Measurements from ENCODE around the gene SMTNL1.

DNA sequence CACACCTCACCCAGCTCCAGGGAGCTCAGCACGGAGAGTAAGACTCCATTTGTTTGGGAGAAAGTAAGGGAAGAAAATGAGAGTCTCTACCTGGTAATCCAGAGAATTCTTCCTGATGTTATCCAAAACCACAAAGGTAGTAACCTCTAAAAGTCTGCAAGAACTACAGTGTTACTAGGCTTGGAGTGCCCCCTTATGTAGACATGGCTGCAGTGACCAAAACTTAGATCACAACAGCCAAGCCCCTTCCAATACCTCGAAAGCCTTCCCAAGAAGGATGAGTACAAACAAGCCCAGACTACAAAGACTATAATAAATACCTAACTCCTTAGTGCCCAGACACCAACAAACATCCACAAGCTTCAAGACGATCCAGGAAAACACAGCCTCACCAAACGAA, 25.2 kb downstream of the SMTNL1 start:
- TF ChIP-seq, protein P1, sequence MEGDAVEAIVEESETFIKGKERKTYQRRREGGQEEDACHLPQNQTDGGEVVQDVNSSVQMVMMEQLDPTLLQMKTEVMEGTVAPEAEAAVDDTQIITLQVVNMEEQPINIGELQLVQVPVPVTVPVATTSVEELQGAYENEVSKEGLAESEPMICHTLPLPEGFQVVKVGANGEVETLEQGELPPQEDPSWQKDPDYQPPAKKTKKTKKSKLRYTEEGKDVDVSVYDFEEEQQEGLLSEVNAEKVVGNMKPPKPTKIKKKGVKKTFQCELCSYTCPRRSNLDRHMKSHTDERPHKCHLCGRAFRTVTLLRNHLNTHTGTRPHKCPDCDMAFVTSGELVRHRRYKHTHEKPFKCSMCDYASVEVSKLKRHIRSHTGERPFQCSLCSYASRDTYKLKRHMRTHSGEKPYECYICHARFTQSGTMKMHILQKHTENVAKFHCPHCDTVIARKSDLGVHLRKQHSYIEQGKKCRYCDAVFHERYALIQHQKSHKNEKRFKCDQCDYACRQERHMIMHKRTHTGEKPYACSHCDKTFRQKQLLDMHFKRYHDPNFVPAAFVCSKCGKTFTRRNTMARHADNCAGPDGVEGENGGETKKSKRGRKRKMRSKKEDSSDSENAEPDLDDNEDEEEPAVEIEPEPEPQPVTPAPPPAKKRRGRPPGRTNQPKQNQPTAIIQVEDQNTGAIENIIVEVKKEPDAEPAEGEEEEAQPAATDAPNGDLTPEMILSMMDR (IDR thresholded peaks at IDR 0.05) = no peak
- no peak for TF ChIP-seq POLR2A (IDR thresholded peaks at IDR 0.05)

Data from Peyer's patch (tissue), 4 donors.